ENCODE measurements around the gene ARHGEF6.

Gene ARHGEF6

DNA sequence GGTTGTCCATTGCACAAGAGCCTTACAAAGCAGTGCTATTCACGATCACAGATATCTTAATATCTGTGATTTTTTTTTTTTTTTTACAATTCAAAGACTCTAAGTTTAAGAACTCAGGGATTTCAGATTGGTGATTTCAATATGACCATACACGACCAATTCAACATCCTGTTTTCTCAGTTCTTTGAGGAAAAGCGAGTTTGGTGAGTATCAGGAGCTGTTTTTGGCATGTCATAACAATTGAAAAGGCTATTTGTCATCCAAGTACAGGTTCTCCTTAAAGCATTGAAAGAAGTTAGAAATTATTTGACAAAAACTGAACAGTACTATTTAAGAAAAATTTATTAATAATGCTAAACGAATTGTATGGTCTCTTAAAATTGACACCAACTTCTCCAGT, 9.1 kb upstream of the ARHGEF6 start:
- H3K9me2 ChIP-seq (replicated peaks; ENCODE audit: low read depth, low read length): no peaks in the 10 kb centered on the region
- TF ChIP-seq, protein P1, sequence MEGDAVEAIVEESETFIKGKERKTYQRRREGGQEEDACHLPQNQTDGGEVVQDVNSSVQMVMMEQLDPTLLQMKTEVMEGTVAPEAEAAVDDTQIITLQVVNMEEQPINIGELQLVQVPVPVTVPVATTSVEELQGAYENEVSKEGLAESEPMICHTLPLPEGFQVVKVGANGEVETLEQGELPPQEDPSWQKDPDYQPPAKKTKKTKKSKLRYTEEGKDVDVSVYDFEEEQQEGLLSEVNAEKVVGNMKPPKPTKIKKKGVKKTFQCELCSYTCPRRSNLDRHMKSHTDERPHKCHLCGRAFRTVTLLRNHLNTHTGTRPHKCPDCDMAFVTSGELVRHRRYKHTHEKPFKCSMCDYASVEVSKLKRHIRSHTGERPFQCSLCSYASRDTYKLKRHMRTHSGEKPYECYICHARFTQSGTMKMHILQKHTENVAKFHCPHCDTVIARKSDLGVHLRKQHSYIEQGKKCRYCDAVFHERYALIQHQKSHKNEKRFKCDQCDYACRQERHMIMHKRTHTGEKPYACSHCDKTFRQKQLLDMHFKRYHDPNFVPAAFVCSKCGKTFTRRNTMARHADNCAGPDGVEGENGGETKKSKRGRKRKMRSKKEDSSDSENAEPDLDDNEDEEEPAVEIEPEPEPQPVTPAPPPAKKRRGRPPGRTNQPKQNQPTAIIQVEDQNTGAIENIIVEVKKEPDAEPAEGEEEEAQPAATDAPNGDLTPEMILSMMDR (conservative IDR thresholded peaks at IDR 0.05; ENCODE audit: low read length): no peak
- TF ChIP-seq EZH2phosphoT487 (IDR thresholded peaks at IDR 0.05; ENCODE audit: borderline replicate concordance): no peak

DNA sequence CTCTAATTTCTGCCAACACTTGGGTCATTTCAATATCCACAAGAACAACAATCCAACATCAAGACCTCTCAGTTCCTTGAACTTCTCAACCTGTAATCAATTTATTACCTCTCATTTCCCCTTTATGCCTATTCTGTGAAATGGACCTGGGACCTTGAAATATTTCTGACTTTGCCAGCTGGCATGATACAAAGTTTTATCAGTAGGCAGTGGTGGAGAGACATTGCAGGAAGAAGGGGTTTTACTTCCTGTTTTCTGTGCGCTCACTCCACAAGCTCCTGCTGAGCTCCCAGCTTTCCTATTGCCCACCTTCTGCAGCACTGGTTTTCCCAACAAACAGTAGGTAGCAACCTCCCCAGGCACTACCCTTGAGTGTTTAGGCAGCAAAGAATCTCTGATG, 3.5 kb upstream of the ARHGEF6 start:
- Histone ChIP-seq H3K9ac (ENCODE audit: low read depth, low read length, poor library complexity, severe bottlenecking) (no peak overlapping the region), H3K9me3 (ENCODE audit: insufficient read depth, low read depth, low read length) (no peaks in the 10 kb centered on the region), H3K4me1 (ENCODE audit: insufficient read depth, low read length, poor library complexity, severe bottlenecking) (peaks cover 25% of the 10 kb centered on the region), H4K20me1 (ENCODE audit: insufficient read depth, low read length, poor library complexity, severe bottlenecking) (no peaks in the 10 kb centered on the region), H3K4me2 (ENCODE audit: low read depth, low read length, poor library complexity, severe bottlenecking) (no peak overlapping the region), H3F3A (ENCODE audit: low read depth) (no peaks in the 10 kb centered on the region), H3K36me3 (ENCODE audit: insufficient read depth, low read length) (no peaks in the 10 kb centered on the region), H3K27me3 (ENCODE audit: insufficient read depth, low read length, poor library complexity, severe bottlenecking) (no peaks in the 10 kb centered on the region), H3K4me3 (ENCODE audit: low read length, poor library complexity, severe bottlenecking) (no peak overlapping the region), H2AFZ (ENCODE audit: low read length) (peak overlapping the region; percentile 80), H3K9me2 (replicated peaks; ENCODE audit: low read depth, low read length) (no peaks in the 10 kb centered on the region), H3K79me2 (ENCODE audit: insufficient read depth, low read length) (peaks cover 11% of the 10 kb centered on the region)
- no peak for TF ChIP-seq EZH2phosphoT487 (IDR thresholded peaks at IDR 0.05; ENCODE audit: borderline replicate concordance)
- TF ChIP-seq, protein P1 (conservative IDR thresholded peaks at IDR 0.05; ENCODE audit: low read length): no peak

More for the DNA sequence above, 9.1 kb upstream of the ARHGEF6 start:
- no peaks in the 10 kb centered on the region for H3K79me2 ChIP-seq (ENCODE audit: insufficient read depth, low read length)
- no peaks in the 10 kb centered on the region for H3K4me1 ChIP-seq (ENCODE audit: insufficient read depth, low read length, poor library complexity, severe bottlenecking)
- no peaks in the 10 kb centered on the region for H4K20me1 ChIP-seq (ENCODE audit: insufficient read depth, low read length, poor library complexity, severe bottlenecking)
- no peaks in the 10 kb centered on the region for H3K9me3 ChIP-seq (ENCODE audit: insufficient read depth, low read depth, low read length)
- no peaks in the 10 kb centered on the region for H3F3A ChIP-seq (ENCODE audit: low read depth)
- H2AFZ ChIP-seq (ENCODE audit: low read length): no peak overlapping the region
- no peak overlapping the region for H3K9ac ChIP-seq (ENCODE audit: low read depth, low read length, poor library complexity, severe bottlenecking)
- H3K4me2 ChIP-seq (ENCODE audit: low read depth, low read length, poor library complexity, severe bottlenecking): no peak overlapping the region
- H3K27me3 ChIP-seq (ENCODE audit: insufficient read depth, low read length, poor library complexity, severe bottlenecking): no peaks in the 10 kb centered on the region
- H3K4me3 ChIP-seq (ENCODE audit: low read length, poor library complexity, severe bottlenecking): no peak overlapping the region
- H3K36me3 ChIP-seq (ENCODE audit: insufficient read depth, low read length): no peaks in the 10 kb centered on the region

- Histone ChIP-seq H3K79me2 (ENCODE audit: insufficient read depth, low read length) (peaks cover 21% of the 10 kb centered on the region), H2AFZ (ENCODE audit: low read length) (no peak overlapping the region), H3K9me2 (replicated peaks; ENCODE audit: low read depth, low read length) (no peaks in the 10 kb centered on the region), H3K9ac (ENCODE audit: low read depth, low read length, poor library complexity, severe bottlenecking) (no peak overlapping the region), H4K20me1 (ENCODE audit: insufficient read depth, low read length, poor library complexity, severe bottlenecking) (peaks cover 2% of the 10 kb centered on the region), H3F3A (ENCODE audit: low read depth) (no peaks in the 10 kb centered on the region), H3K4me3 (ENCODE audit: low read length, poor library complexity, severe bottlenecking) (no peak overlapping the region), H3K27me3 (ENCODE audit: insufficient read depth, low read length, poor library complexity, severe bottlenecking) (no peaks in the 10 kb centered on the region), H3K9me3 (ENCODE audit: insufficient read depth, low read depth, low read length) (no peaks in the 10 kb centered on the region), H3K4me1 (ENCODE audit: insufficient read depth, low read length, poor library complexity, severe bottlenecking) (peaks cover 30% of the 10 kb centered on the region), H3K36me3 (ENCODE audit: insufficient read depth, low read length) (no peaks in the 10 kb centered on the region), H3K4me2 (ENCODE audit: low read depth, low read length, poor library complexity, severe bottlenecking) (no peak overlapping the region)
- TF ChIP-seq EZH2phosphoT487 (IDR thresholded peaks at IDR 0.05; ENCODE audit: borderline replicate concordance): no peak
- TF ChIP-seq, protein P1 (conservative IDR thresholded peaks at IDR 0.05; ENCODE audit: low read length): no peak
Measured at GRCh38 chrX:136783159-136783558, 2.4 kb upstream of the ARHGEF6 start.

All from Loucy (cell line).